Gastrocnemius medialis (tissue), 4 donors: Measurements from ENCODE around the gene AVEN. TPM values are rescaled to one million over a fixed set of nuclear protein-coding genes. Genes with fewer than 3 reads are reported as not detected.

Source experiments
- ATAC-seq, 2 donors: fragments of 150-250 bp; one replicate each; pipeline ENCODE4 v1.9.1; 2016
- DNase-seq, 2 donors: peaks; one replicate each; pipeline ENCODE4 v3.0.0-alpha.2; 2019
- H3K27ac ChIP-seq, 4 donors: fragments of 200-600 bp; sonication (generic); 1 replicate in 1 of 4; 2 replicates in 3 of 4; pipeline ENCODE4 v1.5.1; 2016 to 2018; ENCODE audit warnings: mild to moderate bottlenecking in 2 of 4, moderate library complexity in 1 of 4
- H3K27me3 ChIP-seq, 3 donors: fragments of 200-600 bp; sonication (generic) in 2 of 3; 1 replicate in 1 of 3; 2 replicates in 2 of 3; pipeline versions ENCODE4 v1.5.1 to v1.6.0; 2016 to 2019; ENCODE audit warnings: mild to moderate bottlenecking in 1 of 3, moderate library complexity in 1 of 3
- H3K36me3 ChIP-seq, 2 donors: fragments of 200-600 bp; sonication (generic) in 1 of 2; one replicate each; pipeline ENCODE4 v1.5.1; 2017 to 2018
- H3K4me1 ChIP-seq, 2 donors: fragments of 200-600 bp; sonication (generic) in 1 of 2; one replicate each; pipeline ENCODE4 v1.5.1; 2016 to 2017; ENCODE audit warnings: mild to moderate bottlenecking in 2 of 2
- H3K4me3 ChIP-seq, 4 donors: fragments of 200-600 bp; sonication (generic) in 3 of 4; 1 replicate in 1 of 4; 2 replicates in 3 of 4; pipeline ENCODE4 v1.5.1; 2016 to 2019; ENCODE audit warnings: mild to moderate bottlenecking in 2 of 4
- H3K9me3 ChIP-seq, 3 donors: fragments of 200-600 bp; sonication (generic) in 2 of 3; 1 replicate in 1 of 3; 2 replicates in 2 of 3; pipeline ENCODE4 v1.5.1; 2016 to 2019
- POLR2A ChIP-seq, 2 donors: fragments of 450-650 bp; IDR thresholded peaks; one replicate each; pipeline ENCODE4 v1.6.1; 2017; ENCODE audit warnings: antibody characterized with exemption in 2 of 2, mild to moderate bottlenecking in 2 of 2, moderate library complexity in 2 of 2
- in situ Hi-C, 4 donors: fragments of 200-750 bp; cut with MboI; loops; one replicate each; pipeline versions ENCODE4 v1.15.0 to v1.8.0; 2017; ENCODE audit warnings: low sequenced_read_pairs in 4 of 4
- intact Hi-C: fragments of 100-400 bp; cut with DNase I; formaldehyde crosslinking; loops from one replicate; pipeline ENCODE4 v1.15.1; 2023; ENCODE audit warnings: low total_unique reads
- total RNA-seq, 4 donors: library from RNA; depleted of rRNA; stranded (reverse); fragments of >200 nt; gene quantifications; one replicate each; pipeline versions ENCODE4 v1.1.0 to v1.2.3, GENCODE V29; 2016
- TF ChIP-seq, protein P1 (sequence below), 5 experiments: fragments of 450-650 bp in 3 of 5; fragments of 200-600 bp in 2 of 5; sonication (generic) in 2 of 5; IDR thresholded peaks in 4 of 5; conservative IDR thresholded peaks in 1 of 5; 1 replicate in 4 of 5; 2 replicates in 1 of 5; pipeline ENCODE4 v1.5.1; 2016 to 2019; ENCODE audit warnings: antibody characterized with exemption in 5 of 5, mild to moderate bottlenecking in 3 of 5, moderate library complexity in 3 of 5

AVEN gene
- total RNA-seq, 4 donors from 2014 or later = 17.4 to 36.2 (median 21.5) TPM

DNA sequence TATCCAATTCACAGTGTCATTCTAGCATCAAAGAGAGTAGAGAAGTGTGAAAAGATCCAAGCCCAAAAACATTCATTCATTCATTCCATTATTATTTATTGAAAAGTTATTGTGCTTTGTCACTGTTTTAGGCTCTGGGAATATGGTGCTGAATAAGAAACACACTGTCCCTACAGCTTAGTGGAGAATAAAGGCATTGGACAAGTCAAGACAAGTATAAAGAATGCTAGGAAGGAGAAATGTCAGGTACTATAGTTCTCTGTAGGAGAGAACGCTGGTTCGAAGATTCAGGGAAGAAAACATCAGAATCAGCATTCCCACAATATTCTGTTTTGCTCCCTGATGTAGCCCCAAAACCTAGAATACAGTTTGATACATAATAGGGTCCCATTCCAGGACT, 199.5 kb downstream of the AVEN start:
- no peak for ATAC-seq
- Histone ChIP-seq H3K27ac (no peak overlapping the region), H3K36me3 (no peaks in the 10 kb centered on the region), H3K27me3 (no peaks in the 10 kb centered on the region), H3K4me1 (peaks cover 0 to 5% of the 10 kb centered on the region in 2 donors), H3K9me3 (no peaks in the 10 kb centered on the region), H3K4me3 (no peak overlapping the region)
- intact Hi-C loops = no loop called here
- TF ChIP-seq, protein P1, sequence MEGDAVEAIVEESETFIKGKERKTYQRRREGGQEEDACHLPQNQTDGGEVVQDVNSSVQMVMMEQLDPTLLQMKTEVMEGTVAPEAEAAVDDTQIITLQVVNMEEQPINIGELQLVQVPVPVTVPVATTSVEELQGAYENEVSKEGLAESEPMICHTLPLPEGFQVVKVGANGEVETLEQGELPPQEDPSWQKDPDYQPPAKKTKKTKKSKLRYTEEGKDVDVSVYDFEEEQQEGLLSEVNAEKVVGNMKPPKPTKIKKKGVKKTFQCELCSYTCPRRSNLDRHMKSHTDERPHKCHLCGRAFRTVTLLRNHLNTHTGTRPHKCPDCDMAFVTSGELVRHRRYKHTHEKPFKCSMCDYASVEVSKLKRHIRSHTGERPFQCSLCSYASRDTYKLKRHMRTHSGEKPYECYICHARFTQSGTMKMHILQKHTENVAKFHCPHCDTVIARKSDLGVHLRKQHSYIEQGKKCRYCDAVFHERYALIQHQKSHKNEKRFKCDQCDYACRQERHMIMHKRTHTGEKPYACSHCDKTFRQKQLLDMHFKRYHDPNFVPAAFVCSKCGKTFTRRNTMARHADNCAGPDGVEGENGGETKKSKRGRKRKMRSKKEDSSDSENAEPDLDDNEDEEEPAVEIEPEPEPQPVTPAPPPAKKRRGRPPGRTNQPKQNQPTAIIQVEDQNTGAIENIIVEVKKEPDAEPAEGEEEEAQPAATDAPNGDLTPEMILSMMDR (IDR thresholded peaks at IDR 0.05 in 4 of 5, conservative IDR thresholded peaks at IDR 0.05 in 1 of 5) = no peak
- TF ChIP-seq POLR2A (IDR thresholded peaks at IDR 0.05) = no peak
- in situ Hi-C loops = no loop called here
- no peak for DNase-seq

- ATAC-seq (peak; percentile 33 to 56), DNase-seq (no peak)
- in situ Hi-C loops = no loop called here
- Histone ChIP-seq H3K4me1 (peaks cover 0 to 5% of the 10 kb centered on the region in 2 donors), H3K36me3 (no peaks in the 10 kb centered on the region), H3K9me3 (no peaks in the 10 kb centered on the region), H3K27ac (no peak overlapping the region), H3K4me3 (no peak overlapping the region), H3K27me3 (no peaks in the 10 kb centered on the region)
- TF ChIP-seq, protein P1 (IDR thresholded peaks at IDR 0.05 in 4 of 5, conservative IDR thresholded peaks at IDR 0.05 in 1 of 5) = no peak
- no peak for TF ChIP-seq POLR2A (IDR thresholded peaks at IDR 0.05)
- intact Hi-C loops = no loop called here
These were observed 201.7 kb downstream of the AVEN start for GRCh38 chr15:33837294-33837693.

GRCh38 chr15:33834892-33835743, 203.9 kb downstream of the AVEN start:
- no peak for DNase-seq
- Histone ChIP-seq H3K4me3 (no peak overlapping the region), H3K36me3 (no peaks in the 10 kb centered on the region), H3K9me3 (no peaks in the 10 kb centered on the region), H3K27ac (no peak overlapping the region), H3K4me1 (peaks cover 0 to 5% of the 10 kb centered on the region in 2 donors), H3K27me3 (no peaks in the 10 kb centered on the region)
- in situ Hi-C loops (no loop called here), intact Hi-C loops (no loop called here)
- no peak for ATAC-seq
- no peak for TF ChIP-seq POLR2A (IDR thresholded peaks at IDR 0.05)
- TF ChIP-seq, protein P1 (IDR thresholded peaks at IDR 0.05 in 4 of 5, conservative IDR thresholded peaks at IDR 0.05 in 1 of 5) = no peak

DNA sequence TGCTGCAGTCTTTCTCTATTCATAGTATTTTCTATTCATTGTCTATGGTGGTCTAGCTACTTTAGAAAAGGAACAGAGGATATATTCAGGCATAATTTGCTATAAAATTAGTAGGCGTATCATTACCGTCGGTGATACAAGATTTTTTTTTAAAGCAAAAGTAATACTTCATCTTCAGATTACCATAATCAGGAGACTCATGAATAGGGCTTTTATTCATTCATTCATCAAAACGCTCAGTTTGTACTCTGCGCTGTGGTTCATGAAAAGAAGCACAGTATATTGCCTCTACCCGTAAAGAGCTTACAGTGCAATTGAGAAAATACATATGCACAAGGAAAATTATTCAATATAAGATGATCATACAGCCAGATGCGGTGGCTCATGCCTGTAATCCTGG, 207.4 kb downstream of the AVEN start:
- in situ Hi-C loops = no loop called here
- intact Hi-C loops = no loop called here

More for the DNA sequence above, 207.4 kb downstream of the AVEN start:
- no peak for ATAC-seq
- H3K27ac ChIP-seq = no peak overlapping the region
- DNase-seq = no peak
- H3K9me3 ChIP-seq = no peaks in the 10 kb centered on the region
- peaks cover 0 to 7% of the 10 kb centered on the region in 2 donors for H3K36me3 ChIP-seq
- no peaks in the 10 kb centered on the region for H3K27me3 ChIP-seq
- H3K4me3 ChIP-seq = no peak overlapping the region
- H3K4me1 ChIP-seq = no peaks in the 10 kb centered on the region
- no peak for TF ChIP-seq POLR2A (IDR thresholded peaks at IDR 0.05)
- TF ChIP-seq, protein P1 (IDR thresholded peaks at IDR 0.05 in 4 of 5, conservative IDR thresholded peaks at IDR 0.05 in 1 of 5) = no peak
